ENCODE data around the gene MRAP. TPM values are rescaled to one million over a fixed set of nuclear protein-coding genes. Genes with fewer than 3 reads are reported as not detected.
A peak's percentile ranks its signal among the peaks of the same experiment; 100 is the strongest.

The MRAP gene
- total and polyA plus RNA-seq, 2 donors (not counting 1 experiment from before 2014, with no cell fraction given), result not detected

DNA sequence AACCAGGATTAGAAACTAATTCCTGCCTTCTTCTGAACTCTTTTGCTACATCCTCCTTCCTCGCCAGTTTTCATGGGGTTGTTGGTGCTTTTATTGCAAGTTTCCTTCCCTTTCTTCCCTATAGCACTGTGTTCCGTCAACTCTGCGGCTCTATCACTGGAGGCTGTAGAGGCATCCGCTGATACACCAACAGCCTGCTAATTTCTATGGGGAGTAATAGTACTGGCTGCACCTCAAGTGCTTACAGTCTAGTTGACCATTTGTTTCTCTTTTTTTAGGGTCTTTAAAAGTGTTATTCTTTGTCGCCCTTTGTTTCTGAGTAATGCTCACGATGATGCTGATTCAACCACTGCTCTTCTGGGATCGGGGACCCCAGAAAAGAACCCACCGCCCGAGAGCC lies 20.6 kb upstream of the MRAP start:
- Histone ChIP-seq H3K9me3 (ENCODE audit: control extremely low read depth in 1 of 3, control insufficient read depth in 2 of 3, insufficient read depth in 1 of 3, low read length in 2 of 3) (no peaks in the 10 kb centered on the region), H2AFZ (ENCODE audit: insufficient read depth, low read depth, low read length, poor library complexity, severe bottlenecking) (peak overlapping the region; percentile 95), H3K9ac (ENCODE audit: low read length) (peak overlapping the region; percentile 82), H3K27me3 (replicated peaks in 1 of 4; ENCODE audit: control extremely low read depth in 1 of 4, control insufficient read depth in 3 of 4, insufficient read depth in 4 of 4, low read length in 3 of 4) (no peaks in the 10 kb centered on the region), H3K4me1 (ENCODE audit: control insufficient read depth in 2 of 2, insufficient read depth in 2 of 2, low read length in 2 of 2) (peaks cover 16 to 22% of the 10 kb centered on the region in 2 donors), H3K4me2 (replicated peaks; ENCODE audit: low read depth, low read length, poor library complexity, severe bottlenecking) (peak overlapping the region; percentile 84), H4K20me1 (ENCODE audit: control insufficient read depth, insufficient read depth, low read length, poor library complexity, severe bottlenecking) (no peaks in the 10 kb centered on the region), H3K79me2 (ENCODE audit: control insufficient read depth, insufficient read depth, low read length) (peaks cover 30% of the 10 kb centered on the region), H3K36me3 (replicated peaks in 1 of 2; ENCODE audit: control extremely low read depth in 1 of 2, control insufficient read depth in 1 of 2, extremely low read depth in 1 of 2, insufficient read depth in 2 of 2, low read length in 1 of 2) (peaks cover 0 to 4% of the 10 kb centered on the region in 2 experiments), H3K27ac (ENCODE audit: low read length in 2 of 2) (peak overlapping the region in 1 of 2 donors; percentile 23), H3K4me3 (ENCODE audit: control extremely low read depth in 1 of 5, extremely low read depth in 1 of 5, insufficient read depth in 1 of 5, low read depth in 2 of 5, low read length in 4 of 5) (peak overlapping the region; percentile 70 to 86 (median 82))
- H3K4me1 Mint-ChIP-seq, result peaks cover 22% of the 10 kb centered on the region
- WGBS (ENCODE audit: insufficient coverage), result 2% methylated on average over 5 of the region's 9 CpGs
- no peaks in the 10 kb centered on the region for H3K27me3 Mint-ChIP-seq
- H3K27ac Mint-ChIP-seq, result peak overlapping the region; percentile 65
- POLR2A ChIA-PET, result no interaction called here
- CTCF ChIA-PET, result interaction anchor here (0.8 kb wide), 1 partner anchor 20 kb away, joined by 3 read pairs; no protein-coding TSS in a partner anchor
- TF ChIP-seq EZH2 (IDR thresholded peaks at IDR 0.05; ENCODE audit: borderline replicate concordance, insufficient read depth, low read depth, low read length, poor library complexity, severe bottlenecking), result no peak
- TF ChIP-seq, protein P1, sequence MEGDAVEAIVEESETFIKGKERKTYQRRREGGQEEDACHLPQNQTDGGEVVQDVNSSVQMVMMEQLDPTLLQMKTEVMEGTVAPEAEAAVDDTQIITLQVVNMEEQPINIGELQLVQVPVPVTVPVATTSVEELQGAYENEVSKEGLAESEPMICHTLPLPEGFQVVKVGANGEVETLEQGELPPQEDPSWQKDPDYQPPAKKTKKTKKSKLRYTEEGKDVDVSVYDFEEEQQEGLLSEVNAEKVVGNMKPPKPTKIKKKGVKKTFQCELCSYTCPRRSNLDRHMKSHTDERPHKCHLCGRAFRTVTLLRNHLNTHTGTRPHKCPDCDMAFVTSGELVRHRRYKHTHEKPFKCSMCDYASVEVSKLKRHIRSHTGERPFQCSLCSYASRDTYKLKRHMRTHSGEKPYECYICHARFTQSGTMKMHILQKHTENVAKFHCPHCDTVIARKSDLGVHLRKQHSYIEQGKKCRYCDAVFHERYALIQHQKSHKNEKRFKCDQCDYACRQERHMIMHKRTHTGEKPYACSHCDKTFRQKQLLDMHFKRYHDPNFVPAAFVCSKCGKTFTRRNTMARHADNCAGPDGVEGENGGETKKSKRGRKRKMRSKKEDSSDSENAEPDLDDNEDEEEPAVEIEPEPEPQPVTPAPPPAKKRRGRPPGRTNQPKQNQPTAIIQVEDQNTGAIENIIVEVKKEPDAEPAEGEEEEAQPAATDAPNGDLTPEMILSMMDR (IDR thresholded peaks at IDR 0.05), result no peak
- H3K9me3 Mint-ChIP-seq (ENCODE audit: insufficient read depth), result no peaks in the 10 kb centered on the region
- ATAC-seq (ENCODE audit: low read depth), result no peak
- peak overlapping the region; percentile 100 for H3K4me3 Mint-ChIP-seq
- DNase-seq, result peak; percentile 9
- intact Hi-C loops (cut with micrococcal nuclease), result loop anchor here (5.0 to 10.0 kb wide), 4 partner anchors 334 to 1637 kb away; partner anchors contain the start of genes ATP5PO, CFAP298, CRYZL1 and ITSN1

Measured in B cell (primary cell).